KBM-7 (cell line): Measurements from ENCODE around the gene CST11.
A peak's percentile ranks its signal among the peaks of the same experiment; 100 is the strongest.

Source experiments
- DNase-seq: peaks from one replicate; pipeline ENCODE4 v3.0.0-alpha.2; 2015
- in situ Hi-C: fragments of 300-500 bp; cut with MboI; formaldehyde crosslinking; loops from 2 replicates; pipeline ENCODE4 v1.14.3; 2020; ENCODE audit warnings: low sequenced_read_pairs, low pct_unique_long_range_greater_than_20kb, mixed read lengths

Gene CST11

GRCh38 chr20:23456409-23456808 lies 3.7 kb upstream of the CST11 start:
- in situ Hi-C loops, result no loop called here
- DNase-seq, result no peak

GRCh38 chr20:23455639-23456038 lies 3.0 kb upstream of the CST11 start:
- in situ Hi-C loops, result no loop called here

GRCh38 chr20:23454816-23455215 lies 2.1 kb upstream of the CST11 start:
- DNase-seq, result no peak
- in situ Hi-C loops, result no loop called here

More at GRCh38 chr20:23455639-23456038, 3.0 kb upstream of the CST11 start:
- DNase-seq, result no peak

GRCh38 chr20:23453549-23454543 lies 1.2 kb upstream of the CST11 start:
- DNase-seq, result no peak
- in situ Hi-C loops, result no loop called here

- DNase-seq, result no peak
- in situ Hi-C loops, result no loop called here
These were observed 654 bp downstream of the CST11 start for GRCh38 chr20:23451956-23452487.

GRCh38 chr20:23450877-23451276 lies 1.8 kb downstream of the CST11 start:
- in situ Hi-C loops, result no loop called here

GRCh38 chr20:23449421-23449820 lies 3.3 kb downstream of the CST11 start:
- peak; percentile 36 for DNase-seq
- in situ Hi-C loops, result no loop called here

More at GRCh38 chr20:23450877-23451276, 1.8 kb downstream of the CST11 start:
- no peak for DNase-seq

GRCh38 chr20:23448167-23448566 lies 4.5 kb downstream of the CST11 start:
- in situ Hi-C loops, result no loop called here
- no peak for DNase-seq

GRCh38 chr20:23446505-23446904 lies 6.2 kb downstream of the CST11 start:
- in situ Hi-C loops, result no loop called here
- DNase-seq, result peak; percentile 67

- in situ Hi-C loops, result no loop called here
- no peak for DNase-seq
These were observed 7.0 kb downstream of the CST11 start for GRCh38 chr20:23445596-23446217.

- in situ Hi-C loops, result no loop called here
- no peak for DNase-seq
These were observed 7.8 kb downstream of the CST11 start for GRCh38 chr20:23444859-23445258.

- in situ Hi-C loops, result no loop called here
These were observed 10.2 kb downstream of the CST11 start for GRCh38 chr20:23442436-23442835.

GRCh38 chr20:23441850-23442313 lies 10.8 kb downstream of the CST11 start:
- in situ Hi-C loops, result no loop called here
- DNase-seq, result peak; percentile 68

More at GRCh38 chr20:23442436-23442835, 10.2 kb downstream of the CST11 start:
- no peak for DNase-seq

GRCh38 chr20:23440004-23440403 lies 12.7 kb downstream of the CST11 start:
- in situ Hi-C loops, result no loop called here

GRCh38 chr20:23438661-23439060 lies 14.0 kb downstream of the CST11 start:
- in situ Hi-C loops, result no loop called here
- no peak for DNase-seq

More at GRCh38 chr20:23440004-23440403, 12.7 kb downstream of the CST11 start:
- DNase-seq, result no peak

- no peak for DNase-seq
- in situ Hi-C loops, result no loop called here
These were observed 15.4 kb downstream of the CST11 start for GRCh38 chr20:23437126-23437899.

- in situ Hi-C loops, result no loop called here
These were observed 16.0 kb downstream of the CST11 start for GRCh38 chr20:23436681-23437080.

GRCh38 chr20:23435626-23436539 lies 16.8 kb downstream of the CST11 start:
- DNase-seq, result no peak
- in situ Hi-C loops, result no loop called here

More at GRCh38 chr20:23436681-23437080, 16.0 kb downstream of the CST11 start:
- no peak for DNase-seq
